SK-N-DZ (cell line): Measurements from ENCODE around the gene PTPRT.

Experiments
- DNase-seq: peaks from one replicate; pipeline ENCODE4 v3.0.0-alpha.2; 2015; ENCODE audit warnings: low spot score

The PTPRT gene

GRCh38 chr20:42125426-42125825, 1064.3 kb downstream of the PTPRT start:
- no peak for DNase-seq

GRCh38 chr20:42123981-42124473, 1065.7 kb downstream of the PTPRT start:
- no peak for DNase-seq

GRCh38 chr20:42118409-42119125, 1071.1 kb downstream of the PTPRT start:
- no peak for DNase-seq

- DNase-seq, result no peak
Observed at GRCh38 chr20:42118001-42118400, 1071.7 kb downstream of the PTPRT start.

GRCh38 chr20:42113236-42113635, 1076.5 kb downstream of the PTPRT start:
- DNase-seq, result no peak

GRCh38 chr20:42112161-42112560, 1077.5 kb downstream of the PTPRT start:
- DNase-seq, result no peak

- no peak for DNase-seq
Observed at GRCh38 chr20:42111349-42111748, 1078.4 kb downstream of the PTPRT start.

GRCh38 chr20:42110301-42110700, 1079.4 kb downstream of the PTPRT start:
- no peak for DNase-seq

- DNase-seq, result no peak
Observed at GRCh38 chr20:42102000-42102399, 1087.7 kb downstream of the PTPRT start.

GRCh38 chr20:42100137-42100704, 1089.5 kb downstream of the PTPRT start:
- DNase-seq, result no peak

GRCh38 chr20:42099101-42099500, 1090.6 kb downstream of the PTPRT start:
- no peak for DNase-seq

- no peak for DNase-seq
Observed at GRCh38 chr20:42098418-42098817, 1091.3 kb downstream of the PTPRT start.

- no peak for DNase-seq
Observed at GRCh38 chr20:42097741-42098140, 1092.0 kb downstream of the PTPRT start.

- no peak for DNase-seq
Observed at GRCh38 chr20:42095221-42095620, 1094.5 kb downstream of the PTPRT start.

GRCh38 chr20:42093542-42094440, 1095.9 kb downstream of the PTPRT start:
- no peak for DNase-seq

GRCh38 chr20:42093041-42093440, 1096.7 kb downstream of the PTPRT start:
- no peak for DNase-seq

GRCh38 chr20:42085366-42085765, 1104.3 kb downstream of the PTPRT start:
- DNase-seq, result no peak

GRCh38 chr20:42083280-42083679, 1106.4 kb downstream of the PTPRT start:
- DNase-seq, result no peak

GRCh38 chr20:42082611-42083010, 1107.1 kb downstream of the PTPRT start:
- DNase-seq, result no peak

GRCh38 chr20:42080956-42081355, 1108.8 kb downstream of the PTPRT start:
- DNase-seq, result no peak

- DNase-seq, result no peak
Observed at GRCh38 chr20:42074944-42075343, 1114.8 kb downstream of the PTPRT start.

- DNase-seq, result no peak
Observed at GRCh38 chr20:42067596-42067995, 1122.1 kb downstream of the PTPRT start.
